DND-41 (cell line): ENCODE results near the gene LSM6.

Source experiments
- ATAC-seq: fragments of 200-7000 bp; cut with Tn5 transposase; 3 replicates; pipeline ENCODE4 v1.9.1; 2021; ENCODE audit warnings: low read depth; ENCODE audit not compliant: insufficient read depth
- DNase-seq: peaks from one replicate; pipeline ENCODE4 v3.0.0-alpha.2; 2020
- H2AFZ ChIP-seq: 2 replicates; pipeline ENCODE4 v1.6.0; 2012; ENCODE audit warnings: low read depth, low read length
- H3K27ac ChIP-seq: 2 replicates; pipeline ENCODE4 v1.5.1; 2012; ENCODE audit warnings: low read length, inconsistent platforms
- H3K27me3 ChIP-seq: fragments of 200-600 bp; sonication (generic); 2 replicates; pipeline ENCODE4 v1.6.0; 2012; ENCODE audit warnings: low read length, mild to moderate bottlenecking, inconsistent platforms; ENCODE audit not compliant: insufficient read depth, poor library complexity
- H3K36me3 ChIP-seq: 2 replicates; pipeline ENCODE4 v1.5.1; 2012; ENCODE audit warnings: low read length, inconsistent platforms; ENCODE audit not compliant: insufficient read depth
- H3K4me1 ChIP-seq: 2 replicates; pipeline ENCODE4 v1.5.1; 2012; ENCODE audit warnings: mild to moderate bottlenecking, low read length; ENCODE audit not compliant: insufficient read depth
- H3K4me2 ChIP-seq: 2 replicates; pipeline ENCODE4 v1.6.0; 2012; ENCODE audit warnings: mild to moderate bottlenecking, moderate library complexity, low read length, inconsistent platforms; ENCODE audit not compliant: insufficient read depth
- H3K4me3 ChIP-seq, 2 experiments: fragments of 200-600 bp in 1 of 2; shearing (Covaris generic) in 1 of 2; 2 replicates each; pipeline ENCODE4 v1.5.1; 2012 to 2016; ENCODE audit warnings: inconsistent platforms in 2 of 2, low read length in 2 of 2, mild to moderate bottlenecking in 2 of 2, low read depth in 1 of 2, moderate library complexity in 1 of 2
- H3K79me2 ChIP-seq: 2 replicates; pipeline ENCODE4 v1.6.0; 2012; ENCODE audit warnings: low read length, inconsistent platforms; ENCODE audit not compliant: insufficient read depth
- H3K9ac ChIP-seq: 2 replicates; pipeline ENCODE4 v1.6.0; 2012; ENCODE audit warnings: low read depth, mild to moderate bottlenecking, inconsistent platforms, low read length, moderate library complexity
- H3K9me3 ChIP-seq: 2 replicates; pipeline ENCODE4 v1.5.1; 2012; ENCODE audit warnings: low read length, moderate library complexity, mild to moderate bottlenecking, inconsistent platforms; ENCODE audit not compliant: insufficient read depth, severe bottlenecking
- H4K20me1 ChIP-seq: 2 replicates; pipeline ENCODE4 v1.6.0; 2012; ENCODE audit warnings: low read length; ENCODE audit not compliant: insufficient read depth
- CTCF ChIP-seq: IDR thresholded peaks from 2 replicates; pipeline ENCODE4 v1.5.1; 2012; ENCODE audit warnings: borderline replicate concordance, low read length, moderate library complexity, mild to moderate bottlenecking; ENCODE audit not compliant: poor library complexity, severe bottlenecking; ENCODE audit errors: extremely low read depth
- EZH2 ChIP-seq: IDR thresholded peaks from 3 replicates; pipeline ENCODE4 v1.6.1; 2012; ENCODE audit warnings: borderline replicate concordance, low read depth, mild to moderate bottlenecking, moderate library complexity, low read length, inconsistent platforms; ENCODE audit not compliant: severe bottlenecking

The LSM6 gene

GRCh38 chr4:146224326-146224966 lies 48.9 kb downstream of the LSM6 start:
- no peak for DNase-seq
- H2AFZ ChIP-seq: no peak overlapping the region

GRCh38 chr4:146229406-146229805 lies 53.9 kb downstream of the LSM6 start:
- Histone ChIP-seq H3K4me2 (no peak overlapping the region), H3K79me2 (no peaks in the 10 kb centered on the region), H4K20me1 (no peaks in the 10 kb centered on the region), H2AFZ (no peak overlapping the region), H3K4me3 (no peak overlapping the region), H3K4me1 (no peaks in the 10 kb centered on the region), H3K27me3 (peaks cover 4% of the 10 kb centered on the region), H3K36me3 (no peaks in the 10 kb centered on the region), H3K9me3 (no peaks in the 10 kb centered on the region), H3K9ac (no peak overlapping the region), H3K27ac (no peak overlapping the region)
- TF ChIP-seq EZH2: no peak
- no peak for TF ChIP-seq CTCF
- DNase-seq: no peak
- no peak for ATAC-seq

More at GRCh38 chr4:146224326-146224966, 48.9 kb downstream of the LSM6 start:
- H3K27me3 ChIP-seq: peaks cover 10% of the 10 kb centered on the region
- no peak overlapping the region for H3K4me2 ChIP-seq
- H4K20me1 ChIP-seq: no peaks in the 10 kb centered on the region
- H3K4me3 ChIP-seq: no peak overlapping the region
- no peaks in the 10 kb centered on the region for H3K4me1 ChIP-seq
- no peaks in the 10 kb centered on the region for H3K36me3 ChIP-seq
- H3K9ac ChIP-seq: no peak overlapping the region
- no peak for ATAC-seq
- H3K27ac ChIP-seq: no peak overlapping the region
- H3K79me2 ChIP-seq: no peaks in the 10 kb centered on the region
- TF ChIP-seq EZH2 (no peak), CTCF (no peak)
- no peaks in the 10 kb centered on the region for H3K9me3 ChIP-seq

- DNase-seq (no peak), ATAC-seq (no peak)
- Histone ChIP-seq H3K36me3 (no peaks in the 10 kb centered on the region), H2AFZ (no peak overlapping the region), H3K27ac (no peak overlapping the region), H3K9me3 (no peaks in the 10 kb centered on the region), H4K20me1 (no peaks in the 10 kb centered on the region), H3K9ac (no peak overlapping the region), H3K4me3 (no peak overlapping the region), H3K4me1 (no peaks in the 10 kb centered on the region), H3K4me2 (no peak overlapping the region), H3K79me2 (no peaks in the 10 kb centered on the region), H3K27me3 (peaks cover 2% of the 10 kb centered on the region)
- TF ChIP-seq EZH2 (no peak), CTCF (no peak)
These were observed 56.7 kb downstream of the LSM6 start for GRCh38 chr4:146232131-146232722.
